ENCODE measurements around the gene APOBEC3A. TPM values are rescaled to one million over a fixed set of nuclear protein-coding genes. Genes with fewer than 3 reads are reported as not detected.

The APOBEC3A gene
- total and polyA plus RNA-seq, 2 of the 13 experiments (the other 11 are each of a cell fraction or from before 2014, with no cell fraction given), result not detected

DNA sequence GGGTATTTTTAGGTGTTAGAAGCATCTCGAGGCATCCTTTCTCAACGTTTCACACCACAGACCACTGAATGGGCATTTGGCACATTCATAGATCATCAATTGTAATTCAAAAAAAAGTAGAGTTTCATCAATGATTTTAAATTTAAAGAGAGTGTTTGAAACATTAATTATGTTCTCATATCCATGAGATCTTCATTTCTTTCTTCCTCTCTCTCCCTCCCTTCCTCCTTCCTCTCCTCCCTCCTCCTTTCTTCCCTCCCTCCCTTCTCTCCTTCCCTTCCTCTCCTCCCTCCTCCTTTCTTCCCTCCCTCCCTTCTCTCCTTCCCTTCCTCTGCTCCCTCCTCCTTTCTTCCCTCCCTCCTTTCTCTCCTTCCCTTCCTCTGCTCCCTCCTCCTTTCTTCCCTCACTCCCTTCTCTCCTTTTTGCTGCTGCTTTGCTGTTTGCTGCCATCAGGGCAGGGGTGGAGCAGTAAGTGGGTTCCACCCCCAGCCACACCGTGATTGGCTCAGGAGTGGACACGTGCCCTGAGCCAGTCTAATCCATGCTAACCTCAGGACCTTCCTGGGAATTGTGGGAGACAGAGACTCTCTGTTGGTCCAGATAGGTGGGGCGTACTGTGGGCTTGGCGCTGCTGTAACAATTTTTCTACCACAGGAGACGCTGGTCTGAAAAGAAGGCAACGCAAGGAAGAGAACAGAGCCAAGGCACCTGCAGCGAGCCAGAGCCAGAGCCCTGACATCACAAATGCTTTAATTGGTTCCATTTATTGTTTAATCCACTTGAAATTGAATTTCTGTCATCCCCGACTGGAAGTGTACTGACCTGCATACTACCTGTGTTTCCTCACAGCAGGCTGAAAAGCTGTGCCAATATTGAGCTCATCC lies 33.7 kb upstream of the APOBEC3A start (continued):
- TF ChIP-seq, protein P1, sequence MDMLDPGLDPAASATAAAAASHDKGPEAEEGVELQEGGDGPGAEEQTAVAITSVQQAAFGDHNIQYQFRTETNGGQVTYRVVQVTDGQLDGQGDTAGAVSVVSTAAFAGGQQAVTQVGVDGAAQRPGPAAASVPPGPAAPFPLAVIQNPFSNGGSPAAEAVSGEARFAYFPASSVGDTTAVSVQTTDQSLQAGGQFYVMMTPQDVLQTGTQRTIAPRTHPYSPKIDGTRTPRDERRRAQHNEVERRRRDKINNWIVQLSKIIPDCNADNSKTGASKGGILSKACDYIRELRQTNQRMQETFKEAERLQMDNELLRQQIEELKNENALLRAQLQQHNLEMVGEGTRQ (IDR thresholded peaks at IDR 0.05; ENCODE audit: low read depth, low read length), result peak; percentile 97
- TF ChIP-seq, protein P1 (CRISPR knock-in tag; IDR thresholded peaks at IDR 0.05; ENCODE audit: borderline replicate concordance), result peak; percentile 96; the same call in 1 of the 2 replicates
- TF ChIP-seq ATAD3A (CRISPR knock-in tag; IDR thresholded peaks at IDR 0.05) (no peak), ZNF670 (CRISPR knock-in tag; IDR thresholded peaks at IDR 0.05; ENCODE audit: borderline replicate concordance) (no peak), ZNF879 (CRISPR knock-in tag; IDR thresholded peaks at IDR 0.05) (no peak), SOX5 (CRISPR knock-in tag; IDR thresholded peaks at IDR 0.05; ENCODE audit: borderline replicate concordance) (no peak), ZNF10 (CRISPR knock-in tag; IDR thresholded peaks at IDR 0.05; ENCODE audit: borderline replicate concordance, low read depth) (no peak), ASH2L (IDR thresholded peaks at IDR 0.05; ENCODE audit: insufficient read length, low read depth, low read length) (no peak), KDM6A (CRISPR knock-in tag; IDR thresholded peaks at IDR 0.05; ENCODE audit: low read depth) (no peak), ZNF253 (CRISPR knock-in tag; IDR thresholded peaks at IDR 0.05; ENCODE audit: borderline replicate concordance) (no peak), HNRNPK (IDR thresholded peaks at IDR 0.05; ENCODE audit: low read depth, low read length, poor library complexity, severe bottlenecking) (peak; percentile 63), ZNF720 (CRISPR knock-in tag; IDR thresholded peaks at IDR 0.05) (no peak), HNF4A (CRISPR knock-in tag; IDR thresholded peaks at IDR 0.05) (no peak), SNAPC2 (CRISPR knock-in tag; IDR thresholded peaks at IDR 0.05) (peak; percentile 26; the same call in 1 of the 2 replicates), PHB2 (IDR thresholded peaks at IDR 0.05; ENCODE audit: partially characterized antibody) (no peak), TAF1 (CRISPR knock-in tag; IDR thresholded peaks at IDR 0.05) (peak; percentile 44; the same call in 1 of the 2 replicates)
- TF ChIP-seq, protein P2, sequence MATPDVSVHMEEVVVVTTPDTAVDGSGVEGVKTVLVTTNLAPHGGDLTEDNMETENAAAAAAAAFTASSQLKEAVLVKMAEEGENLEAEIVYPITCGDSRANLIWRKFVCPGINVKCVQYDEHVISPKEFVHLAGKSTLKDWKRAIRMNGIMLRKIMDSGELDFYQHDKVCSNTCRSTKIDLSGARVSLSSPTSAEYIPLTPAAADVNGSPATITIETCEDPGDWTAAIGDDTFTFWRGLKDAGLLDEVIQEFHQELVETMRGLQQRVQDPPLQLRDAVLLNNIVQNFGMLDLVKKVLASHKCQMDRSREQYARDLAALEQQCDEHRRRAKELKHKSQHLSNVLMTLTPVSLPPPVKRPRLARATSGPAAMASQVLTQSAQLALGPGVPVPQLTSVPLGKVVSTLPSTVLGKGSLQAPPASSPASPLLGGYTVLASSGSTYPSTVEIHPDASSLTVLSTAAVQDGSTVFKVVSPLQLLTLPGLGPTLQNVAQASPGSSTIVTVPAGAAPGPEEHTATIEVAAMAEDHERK (CRISPR knock-in tag; IDR thresholded peaks at IDR 0.05; ENCODE audit: low read depth), result no peak
- TF ChIP-seq, protein P3, sequence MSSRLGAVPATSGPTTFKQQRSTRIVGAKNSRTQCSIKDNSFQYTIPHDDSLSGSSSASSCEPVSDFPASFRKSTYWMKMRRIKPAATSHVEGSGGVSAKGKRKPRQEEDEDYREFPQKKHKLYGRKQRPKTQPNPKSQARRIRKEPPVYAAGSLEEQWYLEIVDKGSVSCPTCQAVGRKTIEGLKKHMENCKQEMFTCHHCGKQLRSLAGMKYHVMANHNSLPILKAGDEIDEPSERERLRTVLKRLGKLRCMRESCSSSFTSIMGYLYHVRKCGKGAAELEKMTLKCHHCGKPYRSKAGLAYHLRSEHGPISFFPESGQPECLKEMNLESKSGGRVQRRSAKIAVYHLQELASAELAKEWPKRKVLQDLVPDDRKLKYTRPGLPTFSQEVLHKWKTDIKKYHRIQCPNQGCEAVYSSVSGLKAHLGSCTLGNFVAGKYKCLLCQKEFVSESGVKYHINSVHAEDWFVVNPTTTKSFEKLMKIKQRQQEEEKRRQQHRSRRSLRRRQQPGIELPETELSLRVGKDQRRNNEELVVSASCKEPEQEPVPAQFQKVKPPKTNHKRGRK (CRISPR knock-in tag; IDR thresholded peaks at IDR 0.05), result peak; percentile 98
- TF ChIP-seq, protein P4, sequence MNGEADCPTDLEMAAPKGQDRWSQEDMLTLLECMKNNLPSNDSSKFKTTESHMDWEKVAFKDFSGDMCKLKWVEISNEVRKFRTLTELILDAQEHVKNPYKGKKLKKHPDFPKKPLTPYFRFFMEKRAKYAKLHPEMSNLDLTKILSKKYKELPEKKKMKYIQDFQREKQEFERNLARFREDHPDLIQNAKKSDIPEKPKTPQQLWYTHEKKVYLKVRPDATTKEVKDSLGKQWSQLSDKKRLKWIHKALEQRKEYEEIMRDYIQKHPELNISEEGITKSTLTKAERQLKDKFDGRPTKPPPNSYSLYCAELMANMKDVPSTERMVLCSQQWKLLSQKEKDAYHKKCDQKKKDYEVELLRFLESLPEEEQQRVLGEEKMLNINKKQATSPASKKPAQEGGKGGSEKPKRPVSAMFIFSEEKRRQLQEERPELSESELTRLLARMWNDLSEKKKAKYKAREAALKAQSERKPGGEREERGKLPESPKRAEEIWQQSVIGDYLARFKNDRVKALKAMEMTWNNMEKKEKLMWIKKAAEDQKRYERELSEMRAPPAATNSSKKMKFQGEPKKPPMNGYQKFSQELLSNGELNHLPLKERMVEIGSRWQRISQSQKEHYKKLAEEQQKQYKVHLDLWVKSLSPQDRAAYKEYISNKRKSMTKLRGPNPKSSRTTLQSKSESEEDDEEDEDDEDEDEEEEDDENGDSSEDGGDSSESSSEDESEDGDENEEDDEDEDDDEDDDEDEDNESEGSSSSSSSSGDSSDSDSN (CRISPR knock-in tag; IDR thresholded peaks at IDR 0.05), result no peak
- TF ChIP-seq, protein P5, sequence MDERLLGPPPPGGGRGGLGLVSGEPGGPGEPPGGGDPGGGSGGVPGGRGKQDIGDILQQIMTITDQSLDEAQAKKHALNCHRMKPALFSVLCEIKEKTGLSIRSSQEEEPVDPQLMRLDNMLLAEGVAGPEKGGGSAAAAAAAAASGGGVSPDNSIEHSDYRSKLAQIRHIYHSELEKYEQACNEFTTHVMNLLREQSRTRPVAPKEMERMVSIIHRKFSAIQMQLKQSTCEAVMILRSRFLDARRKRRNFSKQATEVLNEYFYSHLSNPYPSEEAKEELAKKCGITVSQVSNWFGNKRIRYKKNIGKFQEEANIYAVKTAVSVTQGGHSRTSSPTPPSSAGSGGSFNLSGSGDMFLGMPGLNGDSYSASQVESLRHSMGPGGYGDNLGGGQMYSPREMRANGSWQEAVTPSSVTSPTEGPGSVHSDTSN (CRISPR knock-in tag; IDR thresholded peaks at IDR 0.05), result no peak
